Stimulated activated CD4-positive, alpha-beta T cell treated with anti-CD3 and anti-CD28 coated beads, Interleukin-15, amount 100 ng/mL, for 1 hour (primary cell): ENCODE results near the gene C2CD4C.
"Not testable (repeated sequence)": the region's sequence is repeated elsewhere in the genome, so short reads cannot be mapped to it uniquely, and the experiment has no call there.

Experiments used
- DNase-seq, 2 donors: peaks; one replicate each; pipeline ENCODE4 v3.0.0-alpha.2; 2020; ENCODE audit warnings: low read depth in 1 of 2, low spot score in 1 of 2

C2CD4C gene

DNA sequence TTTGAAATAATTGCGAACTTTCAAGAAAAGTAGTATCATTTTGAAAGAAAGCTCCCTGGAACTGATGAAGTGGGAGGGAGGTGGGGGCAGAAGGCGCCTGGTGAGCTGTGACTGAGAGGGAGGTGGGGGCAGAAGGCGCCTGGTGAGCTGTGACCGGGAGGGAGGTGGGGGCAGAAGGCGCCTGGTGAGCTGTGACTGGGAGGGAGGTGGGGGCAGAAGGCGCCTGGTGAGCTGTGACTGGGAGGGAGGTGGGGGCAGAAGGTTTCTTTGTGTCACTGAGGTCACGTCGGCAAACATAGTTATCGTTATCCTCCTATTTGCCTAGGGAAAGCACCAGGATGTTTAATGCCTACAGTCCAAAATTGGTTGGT is 24.2 kb downstream of the C2CD4C start:
- DNase-seq = no peak

- DNase-seq = no peak
These were observed 24.8 kb downstream of the C2CD4C start for GRCh38 chr19:383922-384798.

DNA sequence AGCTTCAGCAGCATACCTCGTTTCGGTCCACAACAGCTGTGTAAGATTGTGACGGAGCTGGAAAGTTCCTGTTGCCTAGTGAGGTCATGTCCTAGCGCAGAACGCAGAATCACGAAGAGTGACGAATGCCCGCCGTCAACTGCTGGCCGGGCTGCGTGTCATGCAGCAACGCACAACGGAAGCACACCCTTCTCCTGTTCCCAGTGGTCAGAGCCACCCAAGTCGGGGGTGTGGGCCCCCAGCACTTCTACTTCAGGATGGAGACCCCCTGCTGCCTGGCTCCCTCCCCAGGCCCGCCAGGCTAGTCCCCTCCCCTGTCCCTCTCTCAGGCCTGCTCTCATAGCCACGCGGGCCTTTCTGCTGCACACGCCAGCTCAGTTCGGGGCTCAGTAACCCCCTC is 25.9 kb downstream of the C2CD4C start:
- no peak for DNase-seq

DNA sequence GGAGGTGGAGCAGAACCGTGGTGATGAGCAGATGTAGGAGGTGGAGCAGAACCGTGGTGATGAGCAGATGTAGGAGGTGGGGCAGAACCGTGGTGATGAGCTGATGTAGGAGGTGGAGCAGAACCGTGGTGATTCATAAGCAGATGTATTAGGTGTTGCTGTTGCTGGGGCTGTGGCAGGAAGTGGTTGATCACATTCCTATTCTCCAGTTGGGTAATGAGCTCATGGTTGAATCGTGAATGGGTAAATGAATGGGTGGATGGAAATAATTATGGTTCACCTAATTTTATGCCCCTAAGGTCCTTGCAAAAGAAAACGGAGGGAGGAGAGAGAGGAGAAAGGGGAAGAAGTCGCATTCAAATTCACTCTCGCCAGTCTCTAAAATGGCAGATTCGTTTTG is 26.4 kb downstream of the C2CD4C start:
- DNase-seq = not testable (repeated sequence)

DNA sequence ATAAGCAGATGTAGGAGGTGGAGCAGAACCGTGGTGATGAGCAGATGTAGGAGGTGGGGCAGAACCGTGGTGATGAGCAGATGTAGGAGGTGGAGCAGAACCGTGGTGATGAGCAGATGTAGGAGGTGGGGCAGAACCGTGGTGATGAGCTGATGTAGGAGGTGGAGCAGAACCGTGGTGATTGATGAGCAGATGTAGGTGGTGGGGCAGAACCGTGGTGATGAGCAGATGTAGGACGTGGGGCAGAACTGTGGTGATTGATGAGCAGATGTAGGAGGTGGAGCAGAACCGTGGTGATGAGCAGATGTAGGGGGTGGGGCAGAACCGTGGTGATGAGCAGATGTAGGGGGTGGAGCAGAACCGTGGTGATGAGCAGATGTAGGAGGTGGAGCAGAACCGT is 27.0 kb downstream of the C2CD4C start:
- DNase-seq = not testable (repeated sequence)

DNA sequence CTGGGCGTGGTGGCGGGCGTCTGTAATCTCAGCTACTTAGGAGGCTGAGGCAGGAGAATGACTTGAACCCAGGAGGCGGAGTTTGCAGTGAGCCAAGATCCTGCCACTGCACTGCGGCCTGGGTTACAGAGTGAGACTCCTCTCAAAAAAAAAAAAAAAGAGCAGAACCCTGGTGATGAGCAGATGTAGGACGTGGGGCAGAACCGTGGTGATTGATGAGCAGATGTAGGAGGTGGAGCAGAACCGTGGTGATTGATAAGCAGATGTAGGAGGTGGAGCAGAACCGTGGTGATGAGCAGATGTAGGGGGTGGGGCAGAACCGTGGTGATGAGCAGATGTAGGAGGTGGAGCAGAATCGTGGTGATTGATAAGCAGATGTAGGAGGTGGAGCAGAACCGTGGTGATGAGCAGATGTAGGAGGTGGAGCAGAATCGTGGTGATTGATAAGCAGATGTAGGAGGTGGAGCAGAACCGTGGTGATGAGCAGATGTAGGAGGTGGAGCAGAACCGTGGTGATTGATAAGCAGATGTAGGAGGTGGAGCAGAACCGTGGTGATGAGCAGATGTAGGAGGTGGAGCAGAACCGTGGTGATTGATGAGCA is 28.2 kb downstream of the C2CD4C start:
- not testable (repeated sequence) for DNase-seq

DNA sequence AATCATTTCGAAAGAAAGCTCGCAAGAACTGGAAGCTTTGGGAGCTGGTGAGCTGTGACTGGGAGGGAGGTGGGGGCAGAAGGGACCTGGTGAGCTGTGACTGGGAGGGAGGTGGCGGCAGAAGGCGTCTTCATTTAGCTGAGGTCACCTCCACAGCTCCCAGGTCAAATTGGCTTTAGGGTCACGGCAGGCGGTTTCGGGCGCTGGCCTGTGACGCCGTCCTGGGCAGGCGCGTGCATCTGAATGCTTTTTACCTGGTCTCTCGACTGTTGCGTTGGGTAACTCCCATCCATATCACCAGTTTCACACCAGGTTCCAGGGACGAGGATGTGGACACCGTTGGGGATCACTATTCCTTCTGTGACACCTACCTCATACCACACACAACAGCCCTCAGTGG is 29.2 kb downstream of the C2CD4C start:
- no peak for DNase-seq

- DNase-seq = no peak
These were observed 30.2 kb downstream of the C2CD4C start for GRCh38 chr19:378706-379105.

GRCh38 chr19:377801-378581 is 31.0 kb downstream of the C2CD4C start:
- DNase-seq = no peak

DNA sequence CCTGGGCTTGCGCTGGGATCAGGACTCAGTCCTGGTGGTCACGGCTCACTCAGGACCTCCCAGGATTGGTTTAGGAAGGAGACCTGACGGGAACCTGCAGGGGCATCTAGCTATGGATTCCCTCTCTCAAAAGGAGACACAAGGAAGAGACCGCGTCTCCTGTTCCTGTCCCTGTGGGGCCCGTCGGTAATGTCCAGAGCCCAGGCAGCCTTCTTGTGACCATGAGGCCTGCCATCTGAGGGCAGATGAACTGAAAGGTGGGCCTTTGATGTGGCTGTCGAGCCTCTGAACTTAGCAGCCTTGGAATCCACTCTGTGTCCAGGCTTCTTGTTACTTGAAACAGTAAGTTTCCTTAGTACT is 32.9 kb downstream of the C2CD4C start:
- no peak for DNase-seq

GRCh38 chr19:375395-376110 is 33.4 kb downstream of the C2CD4C start:
- DNase-seq = no peak

DNA sequence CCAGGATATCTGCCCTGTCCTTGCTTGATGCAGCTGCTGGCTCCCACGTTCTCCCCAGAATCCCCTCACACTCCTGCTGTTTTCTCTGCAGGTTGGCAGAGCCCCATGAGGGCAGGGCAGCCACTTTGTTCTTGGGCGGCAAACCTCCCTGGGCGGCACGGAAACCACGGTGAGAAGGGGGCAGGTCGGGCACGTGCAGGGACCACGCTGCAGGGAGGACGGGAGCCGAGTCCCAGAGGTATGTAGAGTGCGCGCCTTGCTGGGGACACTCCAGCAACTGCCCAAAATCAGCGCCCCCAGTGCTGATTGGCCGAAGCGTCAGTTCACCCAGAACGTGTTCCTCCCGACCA is 34.1 kb downstream of the C2CD4C start:
- no peak for DNase-seq

GRCh38 chr19:374183-374885 is 34.6 kb downstream of the C2CD4C start:
- no peak for DNase-seq

- DNase-seq = no peak
These were observed 35.4 kb downstream of the C2CD4C start for GRCh38 chr19:373391-374182.

DNA sequence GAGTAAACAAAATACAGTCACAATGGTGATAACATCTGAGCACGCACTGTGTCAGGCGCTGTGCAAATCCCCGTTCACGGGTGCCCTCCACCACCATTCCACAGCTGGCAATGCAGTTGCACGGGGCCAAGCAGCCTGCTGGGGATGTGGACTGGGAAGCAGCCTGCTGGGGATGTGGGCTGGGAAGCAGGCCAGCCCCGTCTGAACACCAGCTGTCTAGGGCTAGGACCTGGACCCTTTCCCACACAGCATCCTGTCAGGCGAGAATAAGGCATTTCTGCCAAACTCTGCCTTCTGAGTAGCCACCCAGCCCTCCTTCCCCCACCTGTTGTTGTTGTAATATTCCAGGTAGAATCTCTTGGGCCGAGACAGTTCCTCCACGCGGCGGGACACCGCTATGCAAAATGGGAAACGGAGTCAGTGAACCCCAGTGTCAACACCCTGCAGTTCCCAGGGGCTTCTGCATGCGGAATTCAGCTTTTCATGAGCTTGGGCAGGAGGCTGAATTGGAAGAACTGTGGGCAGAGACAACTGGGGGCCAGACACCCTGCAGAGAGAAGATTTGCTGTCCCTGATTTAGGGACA is 36.5 kb downstream of the C2CD4C start:
- DNase-seq = no peak

- DNase-seq = no peak
These were observed 37.3 kb downstream of the C2CD4C start for GRCh38 chr19:371501-372168.

- DNase-seq = no peak
These were observed 38.2 kb downstream of the C2CD4C start for GRCh38 chr19:370641-371330.

GRCh38 chr19:369876-370275 is 39.1 kb downstream of the C2CD4C start:
- no peak for DNase-seq

DNA sequence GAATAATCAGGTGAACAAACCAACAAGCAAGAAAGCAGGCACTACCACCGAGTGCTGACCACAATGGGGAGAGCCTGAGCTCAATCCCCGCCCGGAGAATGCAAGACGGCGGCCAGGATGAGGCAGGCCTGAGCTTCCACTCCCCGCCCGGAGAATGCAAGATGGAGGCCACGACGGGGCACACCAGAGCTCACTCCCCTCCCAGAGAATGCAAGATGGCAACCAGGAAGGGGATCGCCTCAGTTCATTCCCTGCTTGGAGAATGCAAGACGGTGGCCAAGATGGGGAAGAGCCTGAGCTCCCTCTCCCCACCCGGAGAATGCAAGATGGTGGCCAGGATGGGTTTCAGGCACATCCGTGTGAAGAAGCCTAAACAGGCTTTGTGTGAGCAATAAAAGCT is 39.7 kb downstream of the C2CD4C start:
- DNase-seq = no peak
